ENCODE data around the gene PDCD1.

PDCD1 gene

GRCh38 chr2:241888641-241889040, 29.9 kb upstream of the PDCD1 start:
- DNase-seq (ENCODE audit: low read depth) = no peak
- no peak overlapping the region for H3K4me3 ChIP-seq (ENCODE audit: low read length)
- no peak for TF ChIP-seq CTCF (IDR thresholded peaks at IDR 0.05; ENCODE audit: insufficient read depth, low read depth, low read length, missing control alignments)

GRCh38 chr2:241887806-241888522, 29.3 kb upstream of the PDCD1 start:
- no peak for TF ChIP-seq CTCF (IDR thresholded peaks at IDR 0.05; ENCODE audit: insufficient read depth, low read depth, low read length, missing control alignments)

GRCh38 chr2:241886840-241887447, 28.2 kb upstream of the PDCD1 start:
- no peak for DNase-seq (ENCODE audit: low read depth)
- no peak for TF ChIP-seq CTCF (IDR thresholded peaks at IDR 0.05; ENCODE audit: insufficient read depth, low read depth, low read length, missing control alignments)
- H3K4me3 ChIP-seq (ENCODE audit: low read length) = no peak overlapping the region

More at GRCh38 chr2:241887806-241888522, 29.3 kb upstream of the PDCD1 start:
- H3K4me3 ChIP-seq (ENCODE audit: low read length) = no peak overlapping the region
- no peak for DNase-seq (ENCODE audit: low read depth)

- no peak overlapping the region for H3K4me3 ChIP-seq (ENCODE audit: low read length)
- no peak for TF ChIP-seq CTCF (IDR thresholded peaks at IDR 0.05; ENCODE audit: insufficient read depth, low read depth, low read length, missing control alignments)
- no peak for DNase-seq (ENCODE audit: low read depth)
Observed at GRCh38 chr2:241885946-241886643, 27.4 kb upstream of the PDCD1 start.

GRCh38 chr2:241885291-241885945, 26.7 kb upstream of the PDCD1 start:
- no peak for DNase-seq (ENCODE audit: low read depth)
- H3K4me3 ChIP-seq (ENCODE audit: low read length) = no peak overlapping the region
- TF ChIP-seq CTCF (IDR thresholded peaks at IDR 0.05; ENCODE audit: insufficient read depth, low read depth, low read length, missing control alignments) = no peak

GRCh38 chr2:241884951-241885290, 26.2 kb upstream of the PDCD1 start:
- DNase-seq (ENCODE audit: low read depth) = no peak
- no peak for TF ChIP-seq CTCF (IDR thresholded peaks at IDR 0.05; ENCODE audit: insufficient read depth, low read depth, low read length, missing control alignments)
- H3K4me3 ChIP-seq (ENCODE audit: low read length) = no peak overlapping the region

All from epithelial cell of esophagus (primary cell).